HG02763 (cell line): Measurements from ENCODE around the gene CANT1.

Source experiments
- ATAC-seq: cut with Tn5 transposase; IDR thresholded peaks from one replicate; pipeline ENCODE4 v1.9.1; 2021; ENCODE audit warnings: mild to moderate bottlenecking, moderate library complexity; ENCODE audit not compliant: unreplicated experiment

CANT1 gene

GRCh38 chr17:78997231-78997741, 12.3 kb downstream of the CANT1 start:
- ATAC-seq: no peak

- ATAC-seq: no peak
These were observed 12.8 kb downstream of the CANT1 start for GRCh38 chr17:78996781-78997201.

GRCh38 chr17:78995761-78996451, 13.7 kb downstream of the CANT1 start:
- no peak for ATAC-seq

- no peak for ATAC-seq
These were observed 14.4 kb downstream of the CANT1 start for GRCh38 chr17:78995022-78995760.

DNA sequence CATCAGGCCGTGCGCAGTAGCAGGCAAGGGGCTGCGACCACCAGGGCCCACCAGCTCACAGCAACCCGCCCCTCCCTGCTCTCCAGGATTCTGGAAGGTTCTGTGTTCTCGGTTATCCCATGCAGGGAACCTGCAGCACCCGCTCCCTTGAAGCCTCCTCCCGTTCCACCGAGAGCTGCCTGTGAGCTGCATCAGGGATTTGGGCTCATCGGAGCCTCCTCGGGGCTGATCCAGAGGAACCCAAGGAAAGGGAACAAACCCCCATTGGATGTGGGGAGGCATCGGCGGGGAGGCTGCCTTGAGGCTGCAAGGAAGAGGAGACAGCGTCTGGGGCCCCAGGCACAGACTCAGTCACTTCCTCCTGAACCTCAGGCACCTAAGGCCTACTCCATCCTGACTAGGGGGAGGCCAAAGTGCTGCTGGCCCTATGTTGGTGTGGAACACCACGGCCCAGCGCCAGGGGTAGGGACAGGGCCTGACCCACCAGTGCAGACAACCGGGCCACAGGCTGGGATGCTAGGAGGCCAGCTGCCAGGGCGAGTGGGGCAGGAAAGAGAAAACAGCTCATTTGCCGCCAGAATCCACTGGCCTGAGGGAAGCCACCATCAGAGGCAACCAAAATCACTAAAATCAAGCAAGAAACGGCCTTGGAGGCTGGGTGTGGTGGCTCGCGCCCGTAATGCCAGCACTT, 15.4 kb downstream of the CANT1 start:
- ATAC-seq: no peak

DNA sequence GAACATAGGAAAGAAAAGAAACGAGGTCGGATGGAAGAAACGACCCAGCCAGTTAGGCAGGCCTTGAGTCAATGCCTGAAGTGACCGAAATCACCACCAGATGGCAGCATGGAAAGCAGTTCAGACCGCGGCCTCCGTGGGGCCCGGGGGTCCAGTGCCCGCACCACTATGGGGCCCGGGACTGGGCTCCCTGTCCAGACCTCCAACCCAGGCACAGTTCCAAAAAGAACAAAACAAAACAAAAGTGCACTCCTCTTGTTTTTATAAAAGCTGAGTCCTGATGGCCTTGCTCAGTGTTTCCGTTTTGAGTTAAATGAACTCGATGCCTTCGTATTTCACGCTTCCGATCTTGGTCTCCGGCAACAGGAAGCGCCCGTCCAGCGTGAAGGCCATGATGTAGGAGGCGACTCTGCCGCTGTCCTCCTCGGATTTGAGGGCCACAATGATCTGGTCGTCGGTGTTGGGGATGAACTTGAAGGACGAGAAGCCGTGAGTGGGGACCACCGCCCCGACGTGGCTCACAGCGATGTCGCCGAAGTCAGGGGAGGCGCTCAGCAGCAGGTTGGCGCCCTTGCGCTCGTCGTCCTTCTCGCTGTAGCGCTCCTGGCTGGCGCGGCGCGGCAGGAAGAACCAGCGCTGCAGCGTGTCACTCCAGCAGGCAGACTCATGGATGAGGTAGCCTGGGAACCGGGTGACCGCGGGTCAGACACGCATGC, 16.2 kb downstream of the CANT1 start:
- no peak for ATAC-seq

GRCh38 chr17:78992542-78993212, 16.9 kb downstream of the CANT1 start:
- ATAC-seq: no peak

DNA sequence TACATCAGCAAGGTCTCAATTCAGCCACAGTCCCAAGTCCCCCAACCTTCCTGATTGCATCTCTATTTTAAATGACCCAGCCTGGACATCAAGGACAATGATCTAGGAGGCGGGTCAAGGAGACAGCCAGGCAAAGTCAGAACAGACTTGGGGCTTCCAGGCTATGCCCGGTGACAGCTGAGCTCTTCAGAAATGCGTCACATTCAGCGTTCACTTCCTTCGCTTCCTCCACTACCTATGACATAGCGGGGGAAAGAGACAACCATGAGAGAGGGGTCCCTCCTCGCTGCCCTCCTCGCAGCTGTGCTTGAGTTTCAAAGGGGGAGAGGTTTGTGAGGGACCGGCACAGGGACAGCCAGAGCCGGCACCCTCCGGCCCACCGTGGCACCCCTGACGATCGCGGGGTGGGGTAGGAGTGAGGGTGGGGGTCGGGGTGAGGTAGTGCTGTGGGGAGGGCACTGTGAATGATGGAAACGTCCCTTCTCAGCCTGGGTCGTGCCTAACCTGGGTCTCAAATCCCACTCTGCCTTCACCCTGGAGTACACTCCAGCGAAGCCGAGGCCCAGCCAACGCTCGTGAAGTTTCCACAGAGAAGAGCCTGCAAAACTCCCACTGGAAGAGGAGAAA, 17.5 kb downstream of the CANT1 start:
- no peak for ATAC-seq

DNA sequence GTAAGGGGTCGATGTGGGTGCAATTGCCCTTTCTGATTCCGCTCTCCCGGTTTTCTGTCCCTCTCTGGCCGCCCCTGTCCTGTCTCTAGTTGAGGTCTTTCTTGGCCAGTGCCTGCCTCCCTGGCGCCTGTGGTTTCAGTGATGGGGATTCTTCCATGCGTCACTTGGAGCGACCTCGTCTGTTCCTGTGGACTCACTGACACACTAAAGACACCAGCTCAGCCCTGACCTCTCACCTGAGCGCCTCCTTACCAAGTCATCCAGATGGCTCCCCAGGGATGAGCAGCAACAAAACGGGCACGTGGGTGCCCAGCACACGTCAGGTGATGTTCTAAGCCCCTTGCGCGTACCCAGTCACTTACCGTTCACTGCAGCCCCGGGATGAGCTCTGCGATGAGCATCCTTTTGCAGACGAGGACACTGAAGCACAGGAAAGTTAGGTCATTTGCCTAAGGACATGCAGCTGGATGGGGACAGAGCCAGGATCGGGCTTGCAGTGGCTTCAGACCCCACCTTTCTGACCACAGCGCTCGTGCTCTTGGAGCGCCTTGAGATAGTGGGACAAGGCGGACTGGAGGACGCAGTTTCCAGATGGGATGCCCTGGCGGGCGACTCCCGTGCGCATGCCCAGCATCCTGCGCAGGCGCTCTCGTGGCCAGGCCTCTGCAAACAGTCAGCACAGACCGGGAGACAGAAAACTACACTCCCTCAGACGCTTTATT, 18.4 kb downstream of the CANT1 start:
- ATAC-seq: no peak

DNA sequence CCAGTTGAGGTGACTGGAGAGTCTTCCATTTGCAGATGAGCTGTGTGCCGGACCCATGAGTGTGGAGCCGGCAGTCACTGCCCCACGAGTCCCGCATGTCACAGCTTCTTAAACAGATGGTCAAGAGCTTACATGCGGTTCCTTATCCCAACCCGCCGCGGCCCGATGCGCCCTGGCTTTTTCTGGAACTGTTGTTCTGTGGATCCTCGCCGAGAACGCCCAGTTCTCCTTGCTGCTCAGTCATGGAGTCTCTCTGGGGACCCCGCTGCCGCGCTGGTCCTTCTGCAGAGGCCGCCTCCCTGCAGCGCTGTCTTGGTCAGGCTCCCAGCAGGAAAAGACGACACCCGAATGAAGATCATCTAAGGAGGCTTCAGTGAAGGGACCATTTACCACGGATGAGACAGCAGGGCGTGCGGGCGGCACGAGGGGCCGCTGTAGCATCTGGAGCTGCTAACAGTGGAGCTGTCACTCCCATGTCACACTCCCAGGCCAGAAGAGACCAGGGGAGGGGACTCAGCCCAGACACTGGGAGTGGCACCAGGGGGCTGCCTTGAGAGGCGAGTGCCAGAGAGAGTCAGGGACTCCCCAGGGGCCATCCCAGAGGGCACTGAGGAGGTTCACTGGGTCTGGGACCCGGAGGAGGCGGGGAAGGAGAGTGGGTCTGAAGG, 19.1 kb downstream of the CANT1 start:
- no peak for ATAC-seq

DNA sequence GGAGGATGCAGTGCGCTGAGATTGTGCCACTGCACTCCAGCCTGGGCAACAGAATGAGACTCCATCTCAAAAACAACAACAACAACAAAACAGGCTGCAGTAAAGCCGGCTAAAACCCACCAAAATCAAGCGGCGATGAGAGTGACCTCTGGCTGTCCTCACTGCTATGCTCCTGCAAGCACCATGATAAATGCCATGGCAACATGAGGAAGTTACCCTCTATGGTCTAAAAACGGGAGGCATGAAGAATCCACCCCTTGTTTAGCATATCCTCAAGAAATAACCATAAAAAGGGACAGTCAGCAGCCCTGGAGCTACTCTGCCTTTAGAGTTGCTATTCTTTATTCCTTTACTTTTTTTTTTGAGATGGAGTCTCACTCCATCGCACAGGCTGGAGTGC, 21.4 kb downstream of the CANT1 start:
- ATAC-seq: no peak

DNA sequence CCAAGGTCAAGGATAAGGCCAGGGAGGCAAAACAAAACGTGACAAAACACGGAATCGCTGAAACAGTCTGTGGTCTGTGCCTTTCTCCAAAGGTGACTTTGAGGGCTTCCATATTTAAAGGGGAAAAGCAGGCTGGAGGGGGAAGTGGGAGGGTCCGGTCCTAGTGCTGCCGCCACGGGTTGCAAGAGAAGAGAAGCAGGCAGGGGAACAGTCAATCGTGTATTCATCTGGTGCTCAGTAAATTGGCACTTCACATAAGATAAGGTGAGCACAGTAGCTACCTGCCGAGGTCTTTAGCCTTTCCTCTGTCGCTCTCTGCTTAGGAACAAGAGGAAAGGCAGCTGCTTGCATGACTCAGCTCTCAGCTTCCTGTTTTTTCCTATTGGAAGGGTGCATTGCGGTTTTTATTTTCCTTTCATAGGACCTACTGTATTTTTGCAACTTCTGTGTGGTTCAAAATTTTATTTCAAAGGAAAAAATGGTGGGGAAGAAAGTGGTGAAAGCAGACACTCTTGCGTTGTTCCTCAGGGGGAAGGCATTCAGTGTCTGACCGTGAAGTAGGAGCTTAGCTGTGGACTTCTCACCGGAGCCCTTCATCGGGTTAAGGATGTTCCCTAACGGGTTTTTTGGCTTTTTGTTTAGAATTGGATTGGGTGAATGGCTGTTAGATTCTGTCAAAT, 22.8 kb downstream of the CANT1 start:
- ATAC-seq: no peak

DNA sequence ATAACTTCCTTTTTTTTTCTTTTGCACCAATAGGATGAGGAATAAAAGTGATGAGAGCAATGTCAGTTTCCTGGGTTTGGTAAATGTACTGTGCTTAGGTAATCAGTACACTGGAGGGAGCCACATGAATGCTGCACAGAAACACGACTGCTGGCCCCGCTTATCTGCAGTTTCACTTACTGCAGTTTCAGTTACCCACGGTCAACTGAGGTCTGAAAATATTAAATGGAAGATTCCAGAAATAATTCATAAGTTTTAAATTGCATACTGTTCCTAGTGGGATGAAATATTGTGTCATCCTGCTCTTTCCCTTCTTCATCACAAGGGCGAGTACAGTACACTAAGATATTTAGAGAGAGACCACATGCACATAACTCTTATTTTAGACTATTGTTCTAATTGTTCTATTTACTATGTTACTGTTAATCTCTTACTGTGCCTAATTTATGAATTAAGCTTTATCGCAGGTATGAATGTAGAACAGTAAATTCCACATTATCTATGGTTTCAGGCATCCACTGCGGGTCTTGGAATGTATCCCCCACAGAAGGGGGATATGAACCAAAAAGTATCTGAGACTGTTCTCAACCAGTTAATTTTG, 23.4 kb downstream of the CANT1 start:
- no peak for ATAC-seq

DNA sequence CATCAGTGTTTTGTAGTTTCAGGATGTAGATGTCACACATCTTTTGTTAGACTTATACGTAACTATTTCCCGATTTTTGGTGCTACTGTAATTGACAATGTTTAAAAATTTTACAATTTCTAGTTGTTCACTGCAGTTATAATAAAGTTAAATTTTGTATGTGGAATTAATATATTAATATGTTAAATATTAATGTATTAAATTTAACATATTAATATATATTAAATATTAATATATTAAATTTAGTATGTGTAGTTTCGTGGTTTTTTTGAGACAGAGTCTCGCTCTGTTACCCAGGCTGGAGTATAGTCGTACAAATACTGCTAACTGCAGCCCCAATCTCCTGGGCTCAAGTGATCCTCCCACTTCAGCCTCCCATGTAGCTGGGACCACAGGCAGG, 24.2 kb downstream of the CANT1 start:
- ATAC-seq: no peak

- ATAC-seq: no peak
These were observed 28.3 kb downstream of the CANT1 start for GRCh38 chr17:78981010-78981888.

DNA sequence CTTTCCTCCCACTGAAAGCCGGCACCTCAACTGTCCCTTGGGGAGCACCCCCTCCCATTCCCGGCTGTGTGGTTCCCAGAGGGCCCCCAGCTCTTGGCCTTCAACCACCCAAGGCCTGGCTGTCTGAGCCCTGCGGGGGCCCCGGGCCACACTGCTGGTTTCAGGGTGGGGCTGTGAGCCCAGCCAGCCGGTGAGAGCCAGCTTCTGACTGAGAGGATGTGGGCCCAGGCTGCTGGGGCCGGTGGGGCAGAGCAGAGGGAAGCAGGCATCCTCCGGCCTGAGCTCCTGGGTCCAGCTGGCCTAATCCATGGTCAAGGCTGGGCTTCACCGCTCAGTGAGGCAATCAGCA, 29.0 kb downstream of the CANT1 start:
- ATAC-seq: no peak
